Activated T-helper 2 cell treated with anti-CD3 and anti-CD28 coated beads, Interferon-gamma antibody, Interleukin-2, Interleukin-4, amounts not matched to agents 10 μg/mL and 5 μg/mL and 100 μg/mL, durations not matched to agents 14 hours and 24 hours and 36 hours (primary cell): ENCODE results near the gene HTT. TPM values are rescaled to one million over a fixed set of nuclear protein-coding genes. Genes with fewer than 3 reads are reported as not detected.

Experiments used
- DNase-seq: peaks from one replicate; pipeline ENCODE4 v3.0.0; 2021; ENCODE audit warnings: low spot score
- H3K27ac Mint-ChIP-seq: one replicate; pipeline ENCODE4 v1.8.0; 2021; ENCODE audit warnings: mixed read lengths
- H3K27me3 Mint-ChIP-seq: one replicate; pipeline ENCODE4 v1.8.0; 2021; ENCODE audit warnings: low read depth, mixed read lengths
- H3K36me3 Mint-ChIP-seq: one replicate; pipeline ENCODE4 v1.8.0; 2021; ENCODE audit warnings: low read depth, mixed read lengths
- H3K4me1 Mint-ChIP-seq: one replicate; pipeline ENCODE4 v1.8.0; 2021; ENCODE audit warnings: low read depth, mixed read lengths
- H3K4me3 Mint-ChIP-seq: one replicate; pipeline ENCODE4 v1.8.0; 2021; ENCODE audit warnings: low read depth, mild to moderate bottlenecking, moderate library complexity, mixed read lengths
- H3K9me3 Mint-ChIP-seq: one replicate; pipeline ENCODE4 v1.8.0; 2021; ENCODE audit warnings: mixed read lengths
- intact Hi-C: fragments of 100-400 bp; cut with micrococcal nuclease; formaldehyde crosslinking; loops from one replicate; pipeline ENCODE4 v1.15.1; 2023
- total RNA-seq: library from RNA; stranded (reverse); gene quantifications from 2 replicates; pipeline ENCODE4 v1.2.3, GENCODE V29; 2022

HTT gene
- total RNA-seq, 1 donor from 2014 or later = 65.3 TPM

GRCh38 chr4:3246458-3247398, 172.2 kb downstream of the HTT start:
- H3K9me3 Mint-ChIP-seq = no peaks in the 10 kb centered on the region
- H3K27me3 Mint-ChIP-seq = no peaks in the 10 kb centered on the region
- no peak overlapping the region for H3K4me3 Mint-ChIP-seq
- peaks cover 13% of the 10 kb centered on the region for H3K4me1 Mint-ChIP-seq
- DNase-seq = no peak
- no peaks in the 10 kb centered on the region for H3K36me3 Mint-ChIP-seq
- H3K27ac Mint-ChIP-seq = no peak overlapping the region
- intact Hi-C loops = no loop called here

- no peaks in the 10 kb centered on the region for H3K27me3 Mint-ChIP-seq
- intact Hi-C loops = no loop called here
- no peaks in the 10 kb centered on the region for H3K36me3 Mint-ChIP-seq
- peaks cover 11% of the 10 kb centered on the region for H3K4me1 Mint-ChIP-seq
- no peaks in the 10 kb centered on the region for H3K9me3 Mint-ChIP-seq
- DNase-seq = no peak
- H3K27ac Mint-ChIP-seq = no peak overlapping the region
- no peak overlapping the region for H3K4me3 Mint-ChIP-seq
Observed at GRCh38 chr4:3247399-3248177, 173.1 kb downstream of the HTT start.

DNA sequence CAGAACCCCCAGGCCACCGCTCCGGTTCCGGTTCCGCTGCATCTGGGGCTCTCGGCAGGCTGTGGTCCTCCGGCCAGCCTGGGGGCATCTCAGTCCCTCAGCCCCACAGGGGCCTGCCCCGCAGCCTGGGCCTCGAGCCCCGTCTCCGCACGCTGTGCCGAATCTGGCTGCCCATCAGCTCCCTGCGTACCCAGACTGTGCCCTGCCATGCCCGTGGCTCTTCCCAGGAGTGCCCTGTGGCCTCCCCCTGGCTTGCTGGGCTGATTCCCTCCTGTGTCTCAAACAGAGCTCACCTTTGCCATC, 173.6 kb downstream of the HTT start:
- no peak overlapping the region for H3K4me3 Mint-ChIP-seq
- H3K9me3 Mint-ChIP-seq = no peaks in the 10 kb centered on the region
- H3K36me3 Mint-ChIP-seq = no peaks in the 10 kb centered on the region
- DNase-seq = no peak
- no peak overlapping the region for H3K27ac Mint-ChIP-seq
- H3K4me1 Mint-ChIP-seq = peaks cover 7% of the 10 kb centered on the region
- no peaks in the 10 kb centered on the region for H3K27me3 Mint-ChIP-seq
- intact Hi-C loops = no loop called here

DNA sequence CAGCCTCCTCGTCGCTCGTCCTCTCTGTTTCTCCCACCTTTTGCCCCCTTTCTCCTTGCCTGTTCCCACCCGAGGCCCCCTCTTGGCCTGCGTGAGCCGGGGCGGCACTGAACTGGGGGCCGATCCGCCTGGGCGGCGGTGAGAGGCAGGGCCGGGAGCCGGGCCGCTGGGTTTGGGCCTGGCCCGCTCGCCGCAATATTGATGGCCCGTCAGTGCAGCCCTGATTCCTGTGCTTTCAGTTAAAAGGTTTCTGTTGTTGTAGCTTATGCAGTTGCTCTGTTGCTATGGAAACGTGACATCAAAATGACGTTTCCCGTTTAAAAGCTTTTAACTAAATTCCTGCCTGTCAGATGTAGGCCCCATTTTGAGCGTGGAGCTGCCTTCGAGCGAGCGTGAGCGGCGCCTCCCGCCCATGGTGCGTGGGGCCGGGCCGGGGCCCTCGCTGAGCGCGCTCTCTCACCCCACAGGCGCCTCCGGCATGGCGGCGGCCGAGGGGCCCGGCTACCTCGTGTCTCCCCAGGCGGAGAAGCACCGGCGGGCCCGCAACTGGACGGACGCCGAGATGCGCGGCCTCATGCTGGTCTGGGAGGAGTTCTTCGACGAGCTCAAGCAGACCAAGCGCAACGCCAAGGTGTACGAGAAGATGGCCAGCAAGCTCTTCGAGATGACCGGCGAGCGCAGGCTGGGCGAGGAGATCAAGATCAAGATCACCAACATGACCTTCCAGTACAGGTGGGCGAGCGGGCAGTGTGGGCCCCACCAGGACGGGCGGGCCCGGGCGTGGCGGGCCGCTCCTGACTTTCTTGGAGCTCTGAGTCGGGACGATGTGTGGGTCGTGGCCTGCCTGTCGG, 174.6 kb downstream of the HTT start, which contains the start of gene MSANTD1:
TSS of gene MSANTD1 (plus strand) at position 349 of the 851 bp plus-strand sequence. CDS start at position 413, 64 bp downstream.
- Mint-ChIP-seq H3K36me3 (no peaks in the 10 kb centered on the region), H3K27me3 (no peaks in the 10 kb centered on the region), H3K9me3 (no peaks in the 10 kb centered on the region), H3K4me1 (peaks cover 4% of the 10 kb centered on the region), H3K27ac (no peak within 1 kb of the TSS), H3K4me3 (no peak within 1 kb of the TSS)
- intact Hi-C loops = no loop called here
- DNase-seq = no peak

DNA sequence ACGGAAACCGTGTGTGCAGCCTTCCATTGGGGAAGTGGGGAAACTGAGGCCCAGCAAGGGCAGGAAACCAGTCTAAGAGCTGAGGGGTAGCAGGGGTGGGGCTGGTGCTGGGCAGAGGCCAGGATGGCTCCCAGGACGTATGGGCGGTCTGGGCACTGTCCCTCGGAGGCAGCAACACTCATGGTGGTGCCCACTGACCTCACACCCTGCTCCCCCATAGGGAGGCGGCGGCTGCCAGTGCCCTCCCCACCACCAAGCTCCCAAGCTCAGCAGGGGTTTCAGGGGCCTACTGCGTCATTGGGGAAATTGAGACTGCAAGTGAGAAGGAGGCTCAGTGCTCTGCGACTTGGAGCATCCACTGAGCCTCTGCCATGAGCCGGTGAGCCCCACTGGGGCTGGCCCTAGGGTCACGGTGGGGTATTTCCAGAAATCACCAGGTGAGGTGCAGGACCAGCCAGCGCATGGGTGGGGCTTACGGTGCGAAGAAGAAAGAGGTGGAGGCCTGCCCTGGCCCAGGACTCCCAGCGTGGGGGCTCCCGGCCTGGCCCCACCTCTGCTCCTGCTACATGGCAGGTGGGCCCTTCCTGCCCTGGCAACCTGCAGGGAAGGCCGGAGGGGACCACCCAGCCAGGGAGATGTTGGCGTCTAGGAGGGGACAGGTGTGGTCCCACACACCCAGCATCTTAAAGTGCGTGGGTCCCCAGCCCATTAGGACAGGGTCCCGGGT, 175.4 kb downstream of the HTT start:
- intact Hi-C loops = no loop called here
- no peak for DNase-seq
- no peaks in the 10 kb centered on the region for H3K27me3 Mint-ChIP-seq
- H3K4me1 Mint-ChIP-seq = peaks cover 4% of the 10 kb centered on the region
- H3K4me3 Mint-ChIP-seq = no peak overlapping the region
- no peaks in the 10 kb centered on the region for H3K36me3 Mint-ChIP-seq
- no peaks in the 10 kb centered on the region for H3K9me3 Mint-ChIP-seq
- no peak overlapping the region for H3K27ac Mint-ChIP-seq

GRCh38 chr4:3250438-3250955, 176.0 kb downstream of the HTT start:
- no peak for DNase-seq
- H3K4me3 Mint-ChIP-seq = no peak overlapping the region
- peaks cover 4% of the 10 kb centered on the region for H3K4me1 Mint-ChIP-seq
- intact Hi-C loops = no loop called here
- H3K27ac Mint-ChIP-seq = no peak overlapping the region
- H3K9me3 Mint-ChIP-seq = no peaks in the 10 kb centered on the region
- no peaks in the 10 kb centered on the region for H3K36me3 Mint-ChIP-seq
- H3K27me3 Mint-ChIP-seq = no peaks in the 10 kb centered on the region

- DNase-seq = no peak
- Mint-ChIP-seq H3K4me1 (peaks cover 4% of the 10 kb centered on the region), H3K27ac (peak overlapping the region; percentile 35), H3K36me3 (no peaks in the 10 kb centered on the region), H3K9me3 (no peaks in the 10 kb centered on the region), H3K27me3 (no peaks in the 10 kb centered on the region), H3K4me3 (no peak overlapping the region)
- intact Hi-C loops = no loop called here
Observed at GRCh38 chr4:3250956-3251690, 176.6 kb downstream of the HTT start.

- DNase-seq = no peak
- H3K36me3 Mint-ChIP-seq = no peaks in the 10 kb centered on the region
- H3K4me1 Mint-ChIP-seq = peaks cover 4% of the 10 kb centered on the region
- no peak overlapping the region for H3K4me3 Mint-ChIP-seq
- H3K27me3 Mint-ChIP-seq = no peaks in the 10 kb centered on the region
- intact Hi-C loops = no loop called here
- H3K27ac Mint-ChIP-seq = peak overlapping the region; percentile 35
- H3K9me3 Mint-ChIP-seq = no peaks in the 10 kb centered on the region
Observed at GRCh38 chr4:3251691-3252479, 177.4 kb downstream of the HTT start.

GRCh38 chr4:3252480-3252828, 178.0 kb downstream of the HTT start:
- no peaks in the 10 kb centered on the region for H3K36me3 Mint-ChIP-seq
- H3K27ac Mint-ChIP-seq = no peak overlapping the region
- no peak for DNase-seq
- no peaks in the 10 kb centered on the region for H3K9me3 Mint-ChIP-seq
- H3K27me3 Mint-ChIP-seq = no peaks in the 10 kb centered on the region
- H3K4me1 Mint-ChIP-seq = peaks cover 4% of the 10 kb centered on the region
- intact Hi-C loops = no loop called here
- no peak overlapping the region for H3K4me3 Mint-ChIP-seq

GRCh38 chr4:3252831-3253641, 178.6 kb downstream of the HTT start:
- Mint-ChIP-seq H3K27me3 (no peaks in the 10 kb centered on the region), H3K27ac (no peak overlapping the region), H3K36me3 (no peaks in the 10 kb centered on the region), H3K4me1 (peaks cover 4% of the 10 kb centered on the region), H3K4me3 (no peak overlapping the region), H3K9me3 (no peaks in the 10 kb centered on the region)
- no peak for DNase-seq
- intact Hi-C loops = no loop called here
